ENCODE data around the gene DLG2. TPM values are rescaled to one million over a fixed set of nuclear protein-coding genes. Genes with fewer than 3 reads are reported as not detected.

The DLG2 gene
- total RNA-seq, 1 experiment from 2014 or later: not detected

- no peak for DNase-seq (ENCODE audit: low read depth)
These were observed 1944.6 kb downstream of the DLG2 start for GRCh38 chr11:83682611-83682973.

GRCh38 chr11:83681906-83682610 lies 1945.1 kb downstream of the DLG2 start:
- no peak for DNase-seq (ENCODE audit: low read depth)

- no peak for DNase-seq (ENCODE audit: low read depth)
These were observed 1945.9 kb downstream of the DLG2 start for GRCh38 chr11:83681031-83681781.

- DNase-seq (ENCODE audit: low read depth): no peak
These were observed 1946.8 kb downstream of the DLG2 start for GRCh38 chr11:83680321-83680720.

GRCh38 chr11:83678831-83679584 lies 1948.1 kb downstream of the DLG2 start:
- DNase-seq (ENCODE audit: low read depth): no peak

DNA sequence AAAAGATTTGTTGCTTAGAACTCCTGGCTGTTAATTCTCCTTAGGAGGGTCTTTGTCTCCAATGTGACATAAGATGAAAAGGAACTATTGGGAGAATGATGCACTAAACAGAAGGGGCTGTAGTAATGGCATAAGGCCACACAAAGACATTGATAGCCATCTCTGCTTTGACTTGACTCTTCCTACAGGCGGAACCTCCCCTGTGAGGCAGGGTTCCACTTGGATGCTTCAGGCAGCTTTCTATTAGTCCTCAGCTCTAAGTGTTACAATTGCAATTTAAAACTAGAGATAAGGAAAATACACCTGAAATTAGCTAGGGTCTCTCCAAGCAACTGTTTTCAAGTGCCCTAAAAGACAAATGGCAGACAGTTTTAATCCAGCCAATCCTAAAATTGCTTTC lies 1949.4 kb downstream of the DLG2 start:
- DNase-seq (ENCODE audit: low read depth): no peak

DNA sequence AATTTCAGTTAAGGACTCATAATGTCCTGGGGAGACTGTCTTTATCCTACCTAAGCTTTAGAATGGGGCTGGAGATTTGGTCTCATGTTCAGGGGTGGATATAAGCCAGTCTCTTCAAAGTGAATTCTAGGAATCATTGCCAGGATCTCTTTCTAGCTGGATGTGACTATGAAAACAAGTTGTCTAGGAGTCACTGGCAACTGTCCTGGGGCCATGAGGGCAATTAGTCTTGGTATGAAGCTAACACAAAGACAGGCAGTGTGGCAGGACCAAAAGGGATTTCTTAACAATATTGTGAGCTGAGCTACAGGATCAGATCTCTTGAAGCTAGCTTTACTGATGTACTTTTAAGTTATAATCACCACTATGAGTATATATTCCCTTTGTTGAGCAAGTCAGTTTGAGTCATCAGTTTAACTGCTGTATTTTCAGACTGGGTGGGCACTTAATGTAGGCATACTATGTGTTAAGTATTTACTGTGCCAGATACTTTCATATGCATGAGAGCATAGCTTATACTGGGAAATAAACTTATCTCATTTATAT lies 1951.0 kb downstream of the DLG2 start:
- no peak for DNase-seq (ENCODE audit: low read depth)

DNA sequence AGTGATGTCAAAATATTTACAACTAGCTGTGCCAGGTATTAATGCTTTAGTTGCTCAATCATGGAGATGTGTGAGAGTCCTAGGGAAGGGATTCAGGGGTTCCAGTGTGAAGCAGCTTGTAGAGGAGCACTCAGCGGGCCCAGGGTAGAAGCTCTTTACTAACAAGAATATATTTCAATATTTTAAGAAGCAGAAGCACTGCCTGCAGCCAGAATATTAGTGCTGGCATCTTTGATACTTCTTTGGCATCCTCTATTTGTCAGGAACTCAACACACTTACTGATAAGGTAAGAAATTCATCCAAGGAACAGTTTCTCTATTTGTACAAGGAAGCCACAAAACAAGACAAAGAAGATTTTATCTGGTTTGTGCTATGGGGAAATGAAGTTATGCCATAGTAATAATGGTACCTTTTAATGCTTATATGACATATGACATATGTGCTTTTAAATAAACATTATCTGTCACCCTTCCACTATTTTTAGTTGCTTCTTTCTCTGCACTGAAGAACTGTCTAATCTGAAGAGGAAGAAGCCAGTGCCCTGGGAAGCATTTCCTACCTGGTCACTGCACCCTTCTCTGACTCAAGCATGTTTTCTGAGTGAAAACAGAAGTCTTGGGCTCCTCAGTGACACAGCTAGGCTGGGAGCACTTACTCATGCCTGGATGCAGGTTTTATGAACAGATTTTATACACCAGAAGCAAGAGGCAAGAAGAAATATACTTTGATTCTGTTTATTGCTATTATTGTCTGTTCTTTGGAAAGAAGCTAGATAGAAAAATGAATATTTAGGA lies 1952.8 kb downstream of the DLG2 start:
- no peak for DNase-seq (ENCODE audit: low read depth)

GRCh38 chr11:83671289-83671688 lies 1955.9 kb downstream of the DLG2 start:
- no peak for DNase-seq (ENCODE audit: low read depth)

GRCh38 chr11:83666149-83666548 lies 1961.0 kb downstream of the DLG2 start:
- DNase-seq (ENCODE audit: low read depth): no peak

DNA sequence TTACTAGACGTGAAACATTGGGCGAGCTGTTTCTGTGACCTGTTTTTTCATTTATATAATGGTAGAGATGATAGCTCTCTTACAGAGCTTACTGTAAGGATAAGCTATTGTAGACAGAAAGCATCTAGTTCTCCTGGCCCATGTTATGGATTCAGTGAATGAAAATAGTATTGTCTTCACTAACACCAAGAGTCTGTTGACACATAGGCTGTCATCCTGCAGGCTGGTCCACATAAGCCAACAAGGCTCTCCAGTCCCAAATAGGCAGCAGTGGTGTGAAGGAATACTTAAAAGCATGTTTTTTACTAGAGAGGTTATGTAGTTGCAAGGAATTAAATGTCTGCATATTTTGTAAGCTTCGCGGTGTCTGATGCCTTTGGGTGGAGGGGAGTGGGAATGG lies 1963.2 kb downstream of the DLG2 start:
- DNase-seq (ENCODE audit: low read depth): no peak

- no peak for DNase-seq (ENCODE audit: low read depth)
These were observed 1963.7 kb downstream of the DLG2 start for GRCh38 chr11:83663446-83663845.

DNA sequence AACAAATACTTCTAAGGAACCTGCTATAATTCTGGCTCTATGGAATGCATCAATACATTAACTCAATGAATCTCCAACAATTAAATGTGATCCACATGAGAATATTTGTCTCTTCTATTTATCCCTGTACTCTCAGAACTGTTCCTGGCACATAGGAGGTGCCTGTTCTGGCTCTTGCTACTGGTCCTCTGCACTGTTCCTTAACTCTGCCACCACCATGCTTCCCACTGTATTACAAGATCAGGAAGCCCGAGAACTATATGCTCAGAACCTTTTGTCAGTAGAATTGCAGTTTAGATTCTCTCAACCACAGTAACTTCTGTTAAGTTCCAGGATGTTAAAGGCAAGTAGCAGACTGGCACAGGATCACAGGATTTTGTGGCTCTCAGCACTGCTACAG lies 1964.7 kb downstream of the DLG2 start:
- no peak for DNase-seq (ENCODE audit: low read depth)

- no peak for DNase-seq (ENCODE audit: low read depth)
These were observed 1965.4 kb downstream of the DLG2 start for GRCh38 chr11:83661491-83662350.

- no peak for DNase-seq (ENCODE audit: low read depth)
These were observed 1967.7 kb downstream of the DLG2 start for GRCh38 chr11:83659466-83659865.

DNA sequence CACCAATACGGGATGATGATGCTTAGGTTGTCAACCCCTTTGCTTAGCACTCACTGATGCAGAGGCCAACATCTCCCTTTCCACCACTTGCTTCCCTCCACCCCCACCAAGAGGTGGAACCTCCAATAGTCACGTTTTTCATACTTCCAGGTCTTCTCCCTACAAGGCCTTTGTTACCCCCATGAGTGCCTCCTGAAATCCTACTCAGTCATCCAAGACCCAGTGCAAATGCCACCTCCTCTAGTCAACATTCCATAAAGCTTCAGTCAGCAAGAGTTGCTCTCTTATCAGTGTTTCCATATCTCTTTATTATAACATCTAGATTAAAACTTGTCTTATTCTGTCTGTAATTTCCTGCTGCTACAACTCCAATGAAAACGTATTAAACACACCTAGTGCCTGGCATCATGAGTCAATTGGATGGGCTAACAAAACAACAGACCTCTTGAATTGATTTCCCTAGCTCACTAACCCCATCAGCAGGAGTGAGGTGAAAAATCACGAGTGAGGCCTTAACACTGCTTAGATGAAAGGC lies 1970.3 kb downstream of the DLG2 start:
- DNase-seq (ENCODE audit: low read depth): no peak

- no peak for DNase-seq (ENCODE audit: low read depth)
These were observed 1971.2 kb downstream of the DLG2 start for GRCh38 chr11:83655976-83656375.

DNA sequence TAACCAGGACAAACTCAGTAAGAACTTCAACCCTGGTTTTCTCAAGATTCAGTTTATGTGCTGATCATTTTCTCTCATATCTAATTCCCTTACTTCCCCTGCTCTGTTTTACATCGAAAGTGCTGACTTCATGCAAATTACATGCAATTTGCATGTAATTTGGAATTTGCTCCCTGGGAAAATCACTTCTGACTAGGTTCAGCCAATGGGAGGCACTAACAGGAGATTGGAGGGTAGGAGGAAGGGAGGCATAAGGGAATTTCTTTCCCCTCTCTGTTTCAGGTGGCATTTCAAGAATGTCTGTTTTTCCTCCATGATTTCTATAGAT lies 1977.7 kb downstream of the DLG2 start:
- no peak for DNase-seq (ENCODE audit: low read depth)

- DNase-seq (ENCODE audit: low read depth): no peak
These were observed 1978.3 kb downstream of the DLG2 start for GRCh38 chr11:83648610-83649527.

Data from M059J (cell line).